ENCODE measurements around the gene ZNF511. TPM values are rescaled to one million over a fixed set of nuclear protein-coding genes. Genes with fewer than 3 reads are reported as not detected.
A peak's percentile ranks its signal among the peaks of the same experiment; 100 is the strongest.

Gene ZNF511
- total and polyA plus RNA-seq, 9 of the 15 experiments (the other 6 are each of a cell fraction or from before 2014, with no cell fraction given): 0.61 to 69.3 (median 40.1) TPM

- TF ChIP-seq CTCF (IDR thresholded peaks at IDR 0.05 in 2 of 3, conservative IDR thresholded peaks at IDR 0.05 in 1 of 3; ENCODE audit: insufficient read depth in 2 of 3, low read depth in 1 of 3, low read length in 3 of 3) (peak in 1 of 3 experiments; percentile 13; a peak in 2 of 6 replicates), RCOR1 (IDR thresholded peaks at IDR 0.05; ENCODE audit: borderline replicate concordance in 1 of 2, low read depth in 2 of 2, low read length in 2 of 2) (no peak), GABPA (tag; conservative IDR thresholded peaks at IDR 0.05; ENCODE audit: low read depth) (peak; percentile 33; the same call in 1 of the 2 replicates), PPARD (CRISPR knock-in tag; IDR thresholded peaks at IDR 0.05) (no peak)
- TF ChIP-seq, protein P1, sequence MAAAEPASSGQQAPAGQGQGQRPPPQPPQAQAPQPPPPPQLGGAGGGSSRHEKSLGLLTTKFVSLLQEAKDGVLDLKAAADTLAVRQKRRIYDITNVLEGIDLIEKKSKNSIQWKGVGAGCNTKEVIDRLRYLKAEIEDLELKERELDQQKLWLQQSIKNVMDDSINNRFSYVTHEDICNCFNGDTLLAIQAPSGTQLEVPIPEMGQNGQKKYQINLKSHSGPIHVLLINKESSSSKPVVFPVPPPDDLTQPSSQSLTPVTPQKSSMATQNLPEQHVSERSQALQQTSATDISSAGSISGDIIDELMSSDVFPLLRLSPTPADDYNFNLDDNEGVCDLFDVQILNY (CRISPR knock-in tag; IDR thresholded peaks at IDR 0.05): no peak
Measured at GRCh38 chr10:133275684-133276092, 33.0 kb upstream of the ZNF511 start (continued).

DNA sequence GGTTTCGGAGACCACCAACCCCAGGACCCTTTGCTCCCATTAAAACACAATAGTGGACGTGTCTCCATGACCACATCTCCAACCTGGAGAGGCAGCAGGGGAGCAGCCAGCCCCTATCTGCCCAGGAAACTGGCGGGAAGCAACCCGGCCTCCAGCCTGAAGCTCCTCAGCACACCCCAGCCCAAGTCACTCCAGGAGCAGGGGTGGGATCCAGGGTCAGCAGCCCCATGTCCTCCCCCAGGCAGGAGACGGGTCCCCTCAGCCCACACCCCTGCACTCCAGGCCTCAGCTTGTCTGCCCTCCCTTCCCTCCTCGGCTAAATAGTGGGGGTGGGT, 32.6 kb upstream of the ZNF511 start:
- Histone ChIP-seq H2AFZ (ENCODE audit: low read depth, low read length) (0 out of 2 replicates have a peak overlapping the region, but pooled peaks have one; percentile 37), H3K9me3 (replicated peaks; ENCODE audit: control insufficient read depth, insufficient read depth, low read depth, low read length) (no peaks in the 10 kb centered on the region), H3K27ac (ENCODE audit: extremely low read depth, low read depth, low read length) (peak overlapping the region; percentile 41; the same call in 2 of the 3 replicates), H3K27me3 (ENCODE audit: control insufficient read depth in 2 of 2, insufficient read depth in 2 of 2, low read length in 2 of 2) (no peaks in the 10 kb centered on the region), H3K4me2 (ENCODE audit: insufficient read depth, low read length) (peak overlapping the region; percentile 51), H4K20me1 (replicated peaks; ENCODE audit: control insufficient read depth, insufficient read depth, low read length) (no peaks in the 10 kb centered on the region), H3K9ac (ENCODE audit: insufficient read depth in 1 of 2, low read depth in 2 of 2, low read length in 2 of 2) (peak overlapping the region; percentile 46 to 75; a peak in 3 of 4 replicates), H3K4me3 (peak overlapping the region; percentile 10; the same call in 1 of the 2 replicates), H3K36me3 (ENCODE audit: control insufficient read depth, insufficient read depth, low read length) (peaks cover 12% of the 10 kb centered on the region; the same call in 1 of the 3 replicates), H3K9me1 (ENCODE audit: control insufficient read depth, insufficient read depth, low read length) (peaks cover 3% of the 10 kb centered on the region), H3K4me1 (replicated peaks in 1 of 2; ENCODE audit: control insufficient read depth in 2 of 2, insufficient read depth in 2 of 2, low read length in 2 of 2) (peaks cover 40 to 95% of the 10 kb centered on the region in 2 experiments), H3K79me2 (ENCODE audit: control insufficient read depth, insufficient read depth, low read length) (no peaks in the 10 kb centered on the region)
- no TSS peak for BruUV-seq (replicated peaks)
- ChIA-PET CTCF (ENCODE audit: low intra/inter-chr PET ratio) (no interaction called here), POLR2A (interaction anchor here (0.5 to 1.3 kb wide), 2 partner anchors 13 to 29 kb away, joined by 3 to 4 read pairs; no protein-coding TSS in a partner anchor)
- TF ChIP-seq PRMT5 (CRISPR knock-in tag; IDR thresholded peaks at IDR 0.05) (no peak), FOXJ3 (CRISPR knock-in tag; IDR thresholded peaks at IDR 0.05) (no peak), E2F6 (IDR thresholded peaks at IDR 0.05; ENCODE audit: borderline replicate concordance in 1 of 2, extremely low read depth in 1 of 2, insufficient read depth in 1 of 2, insufficient read length in 1 of 2, low read depth in 1 of 2, low read length in 1 of 2, poor library complexity in 1 of 2, severe bottlenecking in 1 of 2) (peak in 1 of 2 experiments; percentile 40)
- TF ChIP-seq, protein P2, sequence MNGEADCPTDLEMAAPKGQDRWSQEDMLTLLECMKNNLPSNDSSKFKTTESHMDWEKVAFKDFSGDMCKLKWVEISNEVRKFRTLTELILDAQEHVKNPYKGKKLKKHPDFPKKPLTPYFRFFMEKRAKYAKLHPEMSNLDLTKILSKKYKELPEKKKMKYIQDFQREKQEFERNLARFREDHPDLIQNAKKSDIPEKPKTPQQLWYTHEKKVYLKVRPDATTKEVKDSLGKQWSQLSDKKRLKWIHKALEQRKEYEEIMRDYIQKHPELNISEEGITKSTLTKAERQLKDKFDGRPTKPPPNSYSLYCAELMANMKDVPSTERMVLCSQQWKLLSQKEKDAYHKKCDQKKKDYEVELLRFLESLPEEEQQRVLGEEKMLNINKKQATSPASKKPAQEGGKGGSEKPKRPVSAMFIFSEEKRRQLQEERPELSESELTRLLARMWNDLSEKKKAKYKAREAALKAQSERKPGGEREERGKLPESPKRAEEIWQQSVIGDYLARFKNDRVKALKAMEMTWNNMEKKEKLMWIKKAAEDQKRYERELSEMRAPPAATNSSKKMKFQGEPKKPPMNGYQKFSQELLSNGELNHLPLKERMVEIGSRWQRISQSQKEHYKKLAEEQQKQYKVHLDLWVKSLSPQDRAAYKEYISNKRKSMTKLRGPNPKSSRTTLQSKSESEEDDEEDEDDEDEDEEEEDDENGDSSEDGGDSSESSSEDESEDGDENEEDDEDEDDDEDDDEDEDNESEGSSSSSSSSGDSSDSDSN (IDR thresholded peaks at IDR 0.05; ENCODE audit: borderline replicate concordance in 1 of 2, low read depth in 2 of 2, low read length in 2 of 2): no peak
- ATAC-seq (no peak), DNase-seq (ENCODE audit: extremely low read depth in 1 of 4, low spot score in 3 of 4) (peak in 1 of 4 experiments; percentile 14), FAIRE-seq (no peak)
- WGBS (ENCODE audit: insufficient coverage, low coverage, missing lambda C conversion rate): 63% methylated on average over 1 of the region's 6 CpGs
- in situ Hi-C loops (cut with MboI): no loop called here
- intact Hi-C loops (cut with micrococcal nuclease): no loop called here

Data from K562 (cell line).